Smooth muscle cell (in vitro differentiated cells): ENCODE data around the gene PMVK. TPM values are rescaled to one million over a fixed set of nuclear protein-coding genes. Genes with fewer than 3 reads are reported as not detected.

Source experiments
- DNase-seq: peaks from one replicate; lab custom pipeline; 2025; ENCODE audit not compliant: unreplicated experiment; lab: John Stamatoyannopoulos, UW
- H2AFZ ChIP-seq: fragments of 200-600 bp; sonication (generic); 2 replicates; pipeline ENCODE4 v1.6.0; 2016; ENCODE audit warnings: antibody characterized with exemption, low read depth, mild to moderate bottlenecking
- H3F3A ChIP-seq: fragments of 200-600 bp; sonication (generic); 2 replicates; pipeline ENCODE4 v1.6.0; 2017; ENCODE audit warnings: antibody characterized with exemption, low read depth
- H3K27ac ChIP-seq: fragments of 200-600 bp; sonication (generic); 2 replicates; pipeline ENCODE4 v1.5.1; 2016; ENCODE audit warnings: low read depth, mild to moderate bottlenecking
- H3K27me3 ChIP-seq: fragments of 200-600 bp; sonication (generic); 2 replicates; pipeline ENCODE4 v1.6.1; 2016; ENCODE audit warnings: low read depth, mild to moderate bottlenecking
- H3K36me3 ChIP-seq: fragments of 200-600 bp; sonication (generic); 2 replicates; pipeline ENCODE4 v1.5.1; 2016; ENCODE audit warnings: low read depth
- H3K4me1 ChIP-seq: fragments of 200-600 bp; sonication (generic); 2 replicates; pipeline ENCODE4 v1.5.1; 2016; ENCODE audit warnings: low read depth
- H3K4me2 ChIP-seq: fragments of 200-600 bp; sonication (generic); 2 replicates; pipeline ENCODE4 v1.6.0; 2016; ENCODE audit warnings: mild to moderate bottlenecking
- H3K4me3 ChIP-seq: fragments of 200-600 bp; sonication (generic); 2 replicates; pipeline ENCODE4 v1.5.1; 2016; ENCODE audit warnings: mild to moderate bottlenecking
- H3K79me2 ChIP-seq: fragments of 200-600 bp; sonication (generic); 2 replicates; pipeline ENCODE4 v1.6.0; 2016; ENCODE audit warnings: low read depth, mild to moderate bottlenecking
- H3K9ac ChIP-seq: fragments of 200-600 bp; sonication (generic); 2 replicates; pipeline ENCODE4 v1.6.0; 2016; ENCODE audit warnings: low read depth
- H3K9me3 ChIP-seq: fragments of 200-600 bp; sonication (generic); replicated peaks from 2 replicates; pipeline ENCODE4 v1.5.1; 2016; ENCODE audit warnings: low read depth
- H4K20me1 ChIP-seq: fragments of 200-600 bp; sonication (generic); 2 replicates; pipeline ENCODE4 v1.6.0; 2016; ENCODE audit warnings: low read depth
- CTCF ChIP-seq: fragments of 200-600 bp; sonication (generic); IDR thresholded peaks from 2 replicates; pipeline ENCODE4 v1.5.1; 2017; ENCODE audit warnings: borderline replicate concordance, mild to moderate bottlenecking, antibody characterized with exemption; ENCODE audit not compliant: insufficient read depth, poor library complexity, severe bottlenecking
- WGBS: methylation state at CpG from one replicate; pipeline ENCODE4 v1.1.7; 2016; ENCODE audit warnings: low lambda C conversion rate; 5-methylcytosine and 5-hydroxymethylcytosine counted together
- polyA plus RNA-seq: library from polyadenylated mRNA; unstranded; fragments of >200 nt; fragmentation: Nextera tagmentation; extraction: Ambion mirVana; gene quantifications from 2 replicates; pipeline ENCODE4 v1.2.1, GENCODE V29; 2016
- total RNA-seq: library from RNA; depleted of rRNA; stranded (reverse); fragments of >200 nt; gene quantifications from 2 replicates; pipeline ENCODE4 v1.2.3, GENCODE V29; 2014

PMVK gene
- total and polyA plus RNA-seq, 2 experiments from 2014 or later, result 6.7 to 31.2 TPM

- peak overlapping the region; percentile 89 for H3K4me2 ChIP-seq
- peaks cover 26% of the 10 kb centered on the region for H3K4me1 ChIP-seq
- no peak overlapping the region for H2AFZ ChIP-seq
- no peak for TF ChIP-seq CTCF
- peaks cover 19% of the 10 kb centered on the region for H4K20me1 ChIP-seq
- H3K9me3 ChIP-seq, result no peaks in the 10 kb centered on the region
- H3K27ac ChIP-seq, result peak overlapping the region; percentile 91
- peak overlapping the region; percentile 55 for H3K4me3 ChIP-seq
- H3K79me2 ChIP-seq, result peaks cover 25% of the 10 kb centered on the region
- WGBS, result 16% methylated on average over 6 of the region's 6 CpGs
- H3K27me3 ChIP-seq, result no peaks in the 10 kb centered on the region
- H3F3A ChIP-seq, result no peaks in the 10 kb centered on the region
- H3K9ac ChIP-seq, result peak overlapping the region; percentile 81
- DNase-seq, result no peak
- H3K36me3 ChIP-seq, result no peaks in the 10 kb centered on the region
Observed at GRCh38 chr1:154956544-154956941, 20.0 kb upstream of the PMVK start.

GRCh38 chr1:154955718-154956543 is 19.4 kb upstream of the PMVK start, which contains the start of gene PBXIP1:
PBXIP1 (minus strand) TSS chr1:154956099; CDS start chr1:154953721, 2,378 bp downstream.
- peaks cover 23% of the 10 kb centered on the region for H3K4me1 ChIP-seq
- H3K27me3 ChIP-seq, result no peaks in the 10 kb centered on the region
- H4K20me1 ChIP-seq, result peaks cover 25% of the 10 kb centered on the region
- H3K27ac ChIP-seq, result peak within 1 kb of the TSS; percentile 91
- DNase-seq, result peak; percentile 23
- WGBS, result under 1% methylated on average over 18 of the region's 18 CpGs
- peak; percentile 25 for TF ChIP-seq CTCF
- peak within 1 kb of the TSS; percentile 55 for H3K4me3 ChIP-seq
- peak within 1 kb of the TSS; percentile 89 for H3K4me2 ChIP-seq
- no peak within 1 kb of the TSS for H2AFZ ChIP-seq
- H3K79me2 ChIP-seq, result peaks cover 24% of the 10 kb centered on the region
- no peaks in the 10 kb centered on the region for H3K36me3 ChIP-seq
- peak within 1 kb of the TSS; percentile 81 for H3K9ac ChIP-seq
- H3K9me3 ChIP-seq, result no peaks in the 10 kb centered on the region
- H3F3A ChIP-seq, result no peaks in the 10 kb centered on the region

GRCh38 chr1:154955039-154955717 is 18.7 kb upstream of the PMVK start:
- 39% methylated on average over 4 of the region's 4 CpGs for WGBS
- no peak for DNase-seq

More at GRCh38 chr1:154955039-154955717, 18.7 kb upstream of the PMVK start:
- Histone ChIP-seq H3K9ac (peak overlapping the region; percentile 81), H2AFZ (no peak overlapping the region), H3K4me3 (peak overlapping the region; percentile 55), H3K27ac (peak overlapping the region; percentile 91), H3K4me1 (peaks cover 18% of the 10 kb centered on the region), H3K27me3 (no peaks in the 10 kb centered on the region), H3K4me2 (peak overlapping the region; percentile 89), H3K79me2 (peaks cover 17% of the 10 kb centered on the region), H4K20me1 (peaks cover 27% of the 10 kb centered on the region), H3K9me3 (no peaks in the 10 kb centered on the region), H3F3A (no peaks in the 10 kb centered on the region), H3K36me3 (no peaks in the 10 kb centered on the region)
- TF ChIP-seq CTCF, result no peak
